GM23338 (cell line): ENCODE measurements around the gene CNIH3.

Experiments used
- CREB1 ChIP-seq: fragments of 250-450 bp; sonication (Bioruptor Pico); IDR thresholded peaks from 2 replicates; pipeline ENCODE4 v1.5.0; 2020; ENCODE audit warnings: low read depth, mild to moderate bottlenecking, moderate library complexity
- EZH2 ChIP-seq: fragments of 200-600 bp; sonication (generic); IDR thresholded peaks from one replicate; pipeline ENCODE4 v1.8.0; 2017; ENCODE audit warnings: antibody characterized with exemption, mild to moderate bottlenecking, low read depth; ENCODE audit not compliant: unreplicated experiment
- JUNB ChIP-seq: IDR thresholded peaks from one replicate; pipeline ENCODE4 v1.6.1; 2016; ENCODE audit warnings: antibody characterized with exemption; ENCODE audit not compliant: unreplicated experiment
- POLR2AphosphoS5 ChIP-seq: IDR thresholded peaks from 2 replicates; pipeline ENCODE4 v1.6.1; 2016; ENCODE audit warnings: antibody characterized with exemption, low read depth
- TF ChIP-seq, protein P1 (sequence below): IDR thresholded peaks from one replicate; pipeline ENCODE4 v1.6.1; 2018; ENCODE audit warnings: antibody characterized with exemption; ENCODE audit not compliant: unreplicated experiment
- TF ChIP-seq, protein P2 (sequence below), 2 experiments: fragments of 200-600 bp in 1 of 2; sonication (generic) in 1 of 2; conservative IDR thresholded peaks; 2 replicates each; pipeline versions ENCODE4 v1.5.1 to v1.6.1; 2016 to 2017; ENCODE audit warnings: antibody characterized with exemption in 2 of 2, low read depth in 2 of 2, mild to moderate bottlenecking in 2 of 2, moderate library complexity in 1 of 2
- TF ChIP-seq, protein P3 (sequence below): IDR thresholded peaks from 2 replicates; pipeline ENCODE4 v1.6.1; 2016; ENCODE audit warnings: antibody characterized with exemption

DNA sequence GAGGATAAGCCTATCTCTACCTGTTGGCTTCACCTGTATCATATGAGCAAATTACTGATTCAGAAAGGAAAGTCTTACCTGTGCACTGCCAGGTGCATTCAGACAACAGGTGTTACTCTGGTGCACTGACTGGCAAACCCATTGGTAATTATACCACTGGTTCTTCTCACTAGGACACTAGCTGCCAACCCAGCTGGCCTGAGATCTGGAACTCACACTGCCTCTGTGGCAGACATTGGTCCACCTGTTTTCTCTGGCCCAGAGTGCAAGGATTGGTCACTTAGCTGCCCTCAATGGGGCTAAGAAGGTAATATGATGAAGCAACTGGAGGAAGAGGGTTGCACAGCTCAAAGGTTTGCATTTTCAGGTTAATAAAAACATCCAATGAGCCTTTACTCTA is 173.2 kb downstream of the CNIH3 start:
- TF ChIP-seq, protein P1, sequence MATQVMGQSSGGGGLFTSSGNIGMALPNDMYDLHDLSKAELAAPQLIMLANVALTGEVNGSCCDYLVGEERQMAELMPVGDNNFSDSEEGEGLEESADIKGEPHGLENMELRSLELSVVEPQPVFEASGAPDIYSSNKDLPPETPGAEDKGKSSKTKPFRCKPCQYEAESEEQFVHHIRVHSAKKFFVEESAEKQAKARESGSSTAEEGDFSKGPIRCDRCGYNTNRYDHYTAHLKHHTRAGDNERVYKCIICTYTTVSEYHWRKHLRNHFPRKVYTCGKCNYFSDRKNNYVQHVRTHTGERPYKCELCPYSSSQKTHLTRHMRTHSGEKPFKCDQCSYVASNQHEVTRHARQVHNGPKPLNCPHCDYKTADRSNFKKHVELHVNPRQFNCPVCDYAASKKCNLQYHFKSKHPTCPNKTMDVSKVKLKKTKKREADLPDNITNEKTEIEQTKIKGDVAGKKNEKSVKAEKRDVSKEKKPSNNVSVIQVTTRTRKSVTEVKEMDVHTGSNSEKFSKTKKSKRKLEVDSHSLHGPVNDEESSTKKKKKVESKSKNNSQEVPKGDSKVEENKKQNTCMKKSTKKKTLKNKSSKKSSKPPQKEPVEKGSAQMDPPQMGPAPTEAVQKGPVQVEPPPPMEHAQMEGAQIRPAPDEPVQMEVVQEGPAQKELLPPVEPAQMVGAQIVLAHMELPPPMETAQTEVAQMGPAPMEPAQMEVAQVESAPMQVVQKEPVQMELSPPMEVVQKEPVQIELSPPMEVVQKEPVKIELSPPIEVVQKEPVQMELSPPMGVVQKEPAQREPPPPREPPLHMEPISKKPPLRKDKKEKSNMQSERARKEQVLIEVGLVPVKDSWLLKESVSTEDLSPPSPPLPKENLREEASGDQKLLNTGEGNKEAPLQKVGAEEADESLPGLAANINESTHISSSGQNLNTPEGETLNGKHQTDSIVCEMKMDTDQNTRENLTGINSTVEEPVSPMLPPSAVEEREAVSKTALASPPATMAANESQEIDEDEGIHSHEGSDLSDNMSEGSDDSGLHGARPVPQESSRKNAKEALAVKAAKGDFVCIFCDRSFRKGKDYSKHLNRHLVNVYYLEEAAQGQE, result no peak
- TF ChIP-seq, protein P2, sequence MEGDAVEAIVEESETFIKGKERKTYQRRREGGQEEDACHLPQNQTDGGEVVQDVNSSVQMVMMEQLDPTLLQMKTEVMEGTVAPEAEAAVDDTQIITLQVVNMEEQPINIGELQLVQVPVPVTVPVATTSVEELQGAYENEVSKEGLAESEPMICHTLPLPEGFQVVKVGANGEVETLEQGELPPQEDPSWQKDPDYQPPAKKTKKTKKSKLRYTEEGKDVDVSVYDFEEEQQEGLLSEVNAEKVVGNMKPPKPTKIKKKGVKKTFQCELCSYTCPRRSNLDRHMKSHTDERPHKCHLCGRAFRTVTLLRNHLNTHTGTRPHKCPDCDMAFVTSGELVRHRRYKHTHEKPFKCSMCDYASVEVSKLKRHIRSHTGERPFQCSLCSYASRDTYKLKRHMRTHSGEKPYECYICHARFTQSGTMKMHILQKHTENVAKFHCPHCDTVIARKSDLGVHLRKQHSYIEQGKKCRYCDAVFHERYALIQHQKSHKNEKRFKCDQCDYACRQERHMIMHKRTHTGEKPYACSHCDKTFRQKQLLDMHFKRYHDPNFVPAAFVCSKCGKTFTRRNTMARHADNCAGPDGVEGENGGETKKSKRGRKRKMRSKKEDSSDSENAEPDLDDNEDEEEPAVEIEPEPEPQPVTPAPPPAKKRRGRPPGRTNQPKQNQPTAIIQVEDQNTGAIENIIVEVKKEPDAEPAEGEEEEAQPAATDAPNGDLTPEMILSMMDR (conservative IDR thresholded peaks at IDR 0.05; ENCODE audit: low read depth in 2 of 2), result no peak
- no peak for TF ChIP-seq POLR2AphosphoS5
- TF ChIP-seq JUNB, result no peak
- no peak for TF ChIP-seq CREB1 (CRISPR knock-in tag)
- TF ChIP-seq EZH2, result no peak
- TF ChIP-seq, protein P3, sequence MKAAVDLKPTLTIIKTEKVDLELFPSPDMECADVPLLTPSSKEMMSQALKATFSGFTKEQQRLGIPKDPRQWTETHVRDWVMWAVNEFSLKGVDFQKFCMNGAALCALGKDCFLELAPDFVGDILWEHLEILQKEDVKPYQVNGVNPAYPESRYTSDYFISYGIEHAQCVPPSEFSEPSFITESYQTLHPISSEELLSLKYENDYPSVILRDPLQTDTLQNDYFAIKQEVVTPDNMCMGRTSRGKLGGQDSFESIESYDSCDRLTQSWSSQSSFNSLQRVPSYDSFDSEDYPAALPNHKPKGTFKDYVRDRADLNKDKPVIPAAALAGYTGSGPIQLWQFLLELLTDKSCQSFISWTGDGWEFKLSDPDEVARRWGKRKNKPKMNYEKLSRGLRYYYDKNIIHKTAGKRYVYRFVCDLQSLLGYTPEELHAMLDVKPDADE, result no peak
